Vein endothelial cell (primary cell): ENCODE measurements around the gene DPP10. TPM values are rescaled to one million over a fixed set of nuclear protein-coding genes. Genes with fewer than 3 reads are reported as not detected.

Experiments used
- small RNA-seq: library from RNA; depleted of rRNA; stranded (forward); fragments of <200 nt; gene quantifications from one replicate; pipeline ENCODE3, GENCODE V24; 2012
- total RNA-seq: library from RNA; depleted of rRNA; stranded (reverse); fragments of >200 nt; gene quantifications from 2 replicates; pipeline ENCODE4 v1.2.3, GENCODE V29; 2012

DPP10 gene
- not detected in 2 replicates for total RNA-seq

DNA sequence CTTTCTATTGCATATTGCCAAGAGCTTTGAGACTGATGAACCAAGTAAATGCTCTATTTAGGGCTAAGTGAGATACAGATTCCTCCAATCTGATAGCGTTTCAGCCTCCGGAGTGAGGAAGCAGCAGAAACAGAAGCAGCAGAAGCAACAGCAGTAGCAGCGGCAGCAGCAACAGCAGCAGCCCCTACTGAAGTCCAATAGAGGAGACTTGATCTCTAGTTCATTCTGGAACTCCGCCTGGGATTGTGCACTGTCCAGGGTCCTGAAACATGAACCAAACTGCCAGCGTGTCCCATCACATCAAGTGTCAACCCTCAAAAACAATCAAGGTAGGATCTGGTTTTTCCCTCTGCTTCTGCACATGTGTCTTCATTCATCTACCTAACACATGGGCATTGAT lies at the start of gene DPP10:
TSS of gene DPP10 (plus strand) at position 132 of the 400 bp plus-strand sequence.

Small RNA genes within 50 kb of the gene (small RNA-seq; reads per million reads assigned to genes)
- 2.4 reads per million, percentile 83 among the genes with 10 or more reads in this experiment for gene RNU2-41P
